Lower lobe of right lung (tissue), 2 donors: ENCODE measurements around the gene PCED1B. TPM values are rescaled to one million over a fixed set of nuclear protein-coding genes. Genes with fewer than 3 reads are reported as not detected.

Source experiments
- ATAC-seq, 2 donors: fragments of 200-7000 bp; cut with Tn5 transposase; one replicate each; pipeline ENCODE4 v1.9.1; 2020 to 2022; ENCODE audit warnings: mild to moderate bottlenecking in 2 of 2, moderate library complexity in 2 of 2
- DNase-seq: peaks from one replicate; pipeline ENCODE4 v3.0.0-alpha.2; 2020
- H3K27ac ChIP-seq: fragments of 200-600 bp; one replicate; pipeline ENCODE4 v1.8.0; 2022
- H3K27me3 ChIP-seq: fragments of 200-600 bp; one replicate; pipeline ENCODE4 v1.8.0; 2022; ENCODE audit warnings: low read depth
- H3K36me3 ChIP-seq: fragments of 200-600 bp; one replicate; pipeline ENCODE4 v1.8.0; 2022; ENCODE audit warnings: mild to moderate bottlenecking
- H3K4me1 ChIP-seq: fragments of 200-600 bp; one replicate; pipeline ENCODE4 v1.8.0; 2022
- H3K4me3 ChIP-seq: fragments of 200-600 bp; one replicate; pipeline ENCODE4 v1.8.0; 2022; ENCODE audit warnings: mild to moderate bottlenecking
- H3K9me3 ChIP-seq: fragments of 200-600 bp; one replicate; pipeline ENCODE4 v1.8.0; 2022
- CTCF ChIP-seq: fragments of 200-600 bp; IDR thresholded peaks from one replicate; pipeline ENCODE4 v1.8.0; 2022; ENCODE audit warnings: antibody characterized with exemption, mild to moderate bottlenecking
- intact Hi-C: fragments of 100-400 bp; cut with DNase I; formaldehyde crosslinking; loops from one replicate; pipeline ENCODE4 v1.11.0; 2022
- total RNA-seq: library from RNA; stranded (reverse); fragmentation: NEBNext Ultra II Directional; extraction: Animal tissue kit (Norgen Biotek cat#: 25700); gene quantifications from one replicate; pipeline ENCODE4 v1.2.1, GENCODE V29; 2021
- donor health status: DM: no; HTN: yes; CAD: no; lungs with severe emphysema.

PCED1B gene
- total RNA-seq, 1 donor from 2014 or later = 13.4 TPM

- intact Hi-C loops = no loop called here
- TF ChIP-seq CTCF = no peak
Observed at GRCh38 chr12:47034661-47035060, 44.8 kb upstream of the PCED1B start.

GRCh38 chr12:47035484-47035883, 43.9 kb upstream of the PCED1B start:
- H3K4me1 ChIP-seq = peaks cover 13% of the 10 kb centered on the region
- no peak for TF ChIP-seq CTCF
- no peaks in the 10 kb centered on the region for H3K27me3 ChIP-seq
- no peak overlapping the region for H3K27ac ChIP-seq
- no peaks in the 10 kb centered on the region for H3K9me3 ChIP-seq
- no peak overlapping the region for H3K4me3 ChIP-seq
- intact Hi-C loops = no loop called here
- no peak for DNase-seq
- ATAC-seq = no peak
- H3K36me3 ChIP-seq = no peaks in the 10 kb centered on the region

More at GRCh38 chr12:47034661-47035060, 44.8 kb upstream of the PCED1B start:
- H3K4me3 ChIP-seq = no peak overlapping the region
- DNase-seq (no peak), ATAC-seq (no peak)
- peaks cover 13% of the 10 kb centered on the region for H3K4me1 ChIP-seq
- no peaks in the 10 kb centered on the region for H3K36me3 ChIP-seq
- H3K9me3 ChIP-seq = no peaks in the 10 kb centered on the region
- H3K27ac ChIP-seq = no peak overlapping the region
- H3K27me3 ChIP-seq = no peaks in the 10 kb centered on the region

- ATAC-seq = peak; percentile 60 to 61
- Histone ChIP-seq H3K4me1 (peaks cover 6% of the 10 kb centered on the region), H3K27ac (no peak overlapping the region), H3K27me3 (no peaks in the 10 kb centered on the region), H3K4me3 (no peak overlapping the region), H3K9me3 (no peaks in the 10 kb centered on the region), H3K36me3 (no peaks in the 10 kb centered on the region)
- no peak for TF ChIP-seq CTCF
- intact Hi-C loops = no loop called here
- no peak for DNase-seq
Observed at GRCh38 chr12:47038270-47038748, 41.1 kb upstream of the PCED1B start.

GRCh38 chr12:47039079-47039478, 40.3 kb upstream of the PCED1B start:
- TF ChIP-seq CTCF = no peak
- H3K4me1 ChIP-seq = no peaks in the 10 kb centered on the region
- H3K9me3 ChIP-seq = no peaks in the 10 kb centered on the region
- intact Hi-C loops = no loop called here
- no peaks in the 10 kb centered on the region for H3K36me3 ChIP-seq
- no peak overlapping the region for H3K27ac ChIP-seq
- ATAC-seq (no peak), DNase-seq (no peak)
- no peaks in the 10 kb centered on the region for H3K27me3 ChIP-seq
- no peak overlapping the region for H3K4me3 ChIP-seq

DNA sequence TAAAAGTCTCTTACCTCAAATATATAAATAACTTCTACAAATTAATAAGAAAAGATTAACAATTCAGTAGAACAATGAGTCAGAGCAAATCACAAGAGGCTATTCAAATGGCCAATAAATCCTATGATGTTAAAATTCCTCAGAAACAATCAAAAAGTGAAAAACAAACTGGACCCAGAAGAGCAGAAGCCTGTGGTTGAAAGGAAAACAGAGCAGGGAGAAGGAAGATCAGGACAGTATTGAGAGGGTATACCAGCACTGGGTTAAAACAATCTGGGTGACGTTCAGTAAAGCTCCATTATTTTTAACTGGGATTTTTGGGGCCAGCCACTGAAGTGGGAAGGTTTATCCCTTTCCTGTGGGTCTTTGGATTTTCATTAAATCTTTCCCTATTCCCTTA, 39.7 kb upstream of the PCED1B start:
- intact Hi-C loops = no loop called here
- DNase-seq = no peak
- Histone ChIP-seq H3K36me3 (no peaks in the 10 kb centered on the region), H3K27ac (no peak overlapping the region), H3K4me3 (no peak overlapping the region), H3K4me1 (no peaks in the 10 kb centered on the region), H3K27me3 (no peaks in the 10 kb centered on the region), H3K9me3 (no peaks in the 10 kb centered on the region)
- no peak for ATAC-seq
- no peak for TF ChIP-seq CTCF

DNA sequence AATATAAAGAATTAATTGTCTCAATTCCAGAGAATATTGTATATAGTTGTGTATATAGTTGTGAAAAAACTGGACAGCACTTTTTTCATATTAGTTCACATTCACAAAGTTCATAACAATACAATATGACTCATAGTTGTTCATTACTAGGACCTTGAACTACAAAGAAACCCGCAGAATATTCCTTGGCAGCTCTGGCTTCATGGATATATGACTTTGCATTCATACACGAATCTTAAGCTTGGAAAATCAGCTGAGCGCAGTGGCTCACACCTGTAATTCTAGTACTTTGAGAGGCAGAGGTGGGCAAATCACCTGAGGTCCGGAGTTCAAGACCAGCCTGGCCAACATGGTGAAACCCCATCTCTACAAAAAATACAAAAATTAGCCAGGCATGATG, 38.1 kb upstream of the PCED1B start:
- ATAC-seq = no peak
- Histone ChIP-seq H3K4me1 (no peaks in the 10 kb centered on the region), H3K27me3 (no peaks in the 10 kb centered on the region), H3K4me3 (no peak overlapping the region), H3K27ac (no peak overlapping the region), H3K9me3 (no peaks in the 10 kb centered on the region), H3K36me3 (no peaks in the 10 kb centered on the region)
- intact Hi-C loops = no loop called here
- DNase-seq = no peak
- TF ChIP-seq CTCF = no peak
